ENCODE results near the gene SSX2IP. TPM values are rescaled to one million over a fixed set of nuclear protein-coding genes. Genes with fewer than 3 reads are reported as not detected.
"Not testable (repeated sequence)": the region's sequence is repeated elsewhere in the genome, so short reads cannot be mapped to it uniquely, and the experiment has no call there.

SSX2IP gene
- total RNA-seq, 1 donor from 2014 or later: 11.9 TPM

DNA sequence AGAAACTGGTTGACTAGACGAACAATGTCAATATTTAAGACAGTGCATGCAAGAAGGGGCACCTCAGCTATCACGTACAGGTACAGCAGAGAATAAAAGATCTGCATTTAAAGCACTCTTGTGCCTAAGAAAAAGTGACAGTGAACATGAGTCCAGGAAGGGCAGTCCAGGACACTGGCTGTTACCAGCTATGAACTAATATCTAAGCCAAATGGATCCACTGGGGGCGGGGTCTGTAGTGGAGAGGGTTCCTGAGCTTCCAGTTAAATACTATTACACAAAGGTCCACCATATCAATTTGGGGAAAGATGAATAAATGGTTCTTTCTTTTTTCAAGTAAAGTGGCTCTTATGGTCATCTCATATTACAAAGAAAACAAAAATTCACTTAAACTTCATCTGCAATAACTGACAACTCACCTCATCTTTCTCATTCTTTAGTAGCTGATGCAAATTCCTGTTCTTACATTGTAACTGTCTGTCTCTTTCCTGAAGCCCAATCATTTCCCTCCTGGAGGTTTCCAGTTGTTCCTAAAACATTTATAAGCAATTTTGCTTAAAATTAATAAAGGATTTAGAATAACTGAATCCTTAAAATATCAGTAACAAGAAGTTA is 24.5 kb downstream of the SSX2IP start:
- Histone ChIP-seq H3K27ac (replicated peaks) (no peak overlapping the region), H3K9me3 (replicated peaks) (no peaks in the 10 kb centered on the region), H3K4me3 (no peak overlapping the region), H3K27me3 (ENCODE audit: low read depth) (no peaks in the 10 kb centered on the region), H3K36me3 (peaks cover 4% of the 10 kb centered on the region), H3K4me1 (no peaks in the 10 kb centered on the region)
- intact Hi-C loops (cut with micrococcal nuclease): no loop called here
- no peak for DNase-seq
- TF ChIP-seq, protein P1, sequence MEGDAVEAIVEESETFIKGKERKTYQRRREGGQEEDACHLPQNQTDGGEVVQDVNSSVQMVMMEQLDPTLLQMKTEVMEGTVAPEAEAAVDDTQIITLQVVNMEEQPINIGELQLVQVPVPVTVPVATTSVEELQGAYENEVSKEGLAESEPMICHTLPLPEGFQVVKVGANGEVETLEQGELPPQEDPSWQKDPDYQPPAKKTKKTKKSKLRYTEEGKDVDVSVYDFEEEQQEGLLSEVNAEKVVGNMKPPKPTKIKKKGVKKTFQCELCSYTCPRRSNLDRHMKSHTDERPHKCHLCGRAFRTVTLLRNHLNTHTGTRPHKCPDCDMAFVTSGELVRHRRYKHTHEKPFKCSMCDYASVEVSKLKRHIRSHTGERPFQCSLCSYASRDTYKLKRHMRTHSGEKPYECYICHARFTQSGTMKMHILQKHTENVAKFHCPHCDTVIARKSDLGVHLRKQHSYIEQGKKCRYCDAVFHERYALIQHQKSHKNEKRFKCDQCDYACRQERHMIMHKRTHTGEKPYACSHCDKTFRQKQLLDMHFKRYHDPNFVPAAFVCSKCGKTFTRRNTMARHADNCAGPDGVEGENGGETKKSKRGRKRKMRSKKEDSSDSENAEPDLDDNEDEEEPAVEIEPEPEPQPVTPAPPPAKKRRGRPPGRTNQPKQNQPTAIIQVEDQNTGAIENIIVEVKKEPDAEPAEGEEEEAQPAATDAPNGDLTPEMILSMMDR (IDR thresholded peaks at IDR 0.05; ENCODE audit: borderline replicate concordance): no peak

DNA sequence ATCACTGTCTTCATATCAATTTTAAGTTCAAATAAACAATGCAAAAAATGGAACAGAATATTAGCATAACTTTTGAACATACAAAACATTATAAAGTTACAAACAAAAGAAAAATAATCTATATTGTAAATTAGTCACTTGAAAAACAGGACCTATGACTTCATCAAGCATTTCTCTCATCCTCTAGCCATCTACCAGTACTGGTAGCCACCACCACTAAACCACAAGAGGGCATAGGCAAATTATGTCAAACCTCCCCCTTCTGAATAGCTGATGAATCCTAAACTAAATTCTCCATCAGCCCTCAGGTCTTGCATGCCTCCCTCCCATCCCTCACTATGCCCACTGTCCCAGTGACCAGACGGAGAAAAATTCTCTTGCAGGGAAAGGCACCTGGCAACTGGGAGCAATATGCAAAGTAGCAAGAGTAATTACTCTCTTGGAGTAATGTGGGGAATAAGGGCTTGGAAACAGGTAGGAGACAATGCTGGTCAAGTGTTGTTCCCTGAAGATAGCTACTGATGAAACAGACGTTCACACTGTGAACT is 37.1 kb downstream of the SSX2IP start:
- no peaks in the 10 kb centered on the region for H3K9me3 ChIP-seq (replicated peaks)
- H3K36me3 ChIP-seq: peaks cover 30% of the 10 kb centered on the region
- TF ChIP-seq, protein P1 (IDR thresholded peaks at IDR 0.05; ENCODE audit: borderline replicate concordance): no peak
- no peak overlapping the region for H3K27ac ChIP-seq (replicated peaks)
- no peak for DNase-seq
- no peaks in the 10 kb centered on the region for H3K27me3 ChIP-seq (ENCODE audit: low read depth)
- no peak overlapping the region for H3K4me3 ChIP-seq
- intact Hi-C loops (cut with micrococcal nuclease): no loop called here
- H3K4me1 ChIP-seq: no peaks in the 10 kb centered on the region

DNA sequence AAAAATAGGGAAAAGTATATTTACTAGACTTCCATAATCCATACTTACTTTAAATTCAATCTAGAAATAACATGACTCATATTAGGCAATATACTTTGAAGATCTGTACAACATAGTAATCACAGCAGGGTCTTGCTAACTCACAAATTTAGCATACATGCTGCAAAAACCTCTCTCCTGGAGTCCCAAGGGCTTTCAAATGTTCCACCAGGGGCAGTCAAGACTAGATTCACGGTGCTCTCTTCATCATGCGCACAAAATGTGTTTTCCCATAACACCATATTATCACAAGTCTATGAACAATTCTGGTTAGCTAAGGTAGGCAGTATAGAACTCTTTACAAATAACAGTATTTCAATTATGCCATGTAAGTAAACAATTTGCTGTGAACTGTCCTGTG is 45.8 kb downstream of the SSX2IP start:
- peaks cover 6% of the 10 kb centered on the region for H3K36me3 ChIP-seq
- no peaks in the 10 kb centered on the region for H3K27me3 ChIP-seq (ENCODE audit: low read depth)
- no peak overlapping the region for H3K27ac ChIP-seq (replicated peaks)
- intact Hi-C loops (cut with micrococcal nuclease): no loop called here
- DNase-seq: no peak
- H3K9me3 ChIP-seq (replicated peaks): no peaks in the 10 kb centered on the region
- TF ChIP-seq, protein P1 (IDR thresholded peaks at IDR 0.05; ENCODE audit: borderline replicate concordance): no peak
- peaks cover 14% of the 10 kb centered on the region for H3K4me1 ChIP-seq
- no peak overlapping the region for H3K4me3 ChIP-seq

DNA sequence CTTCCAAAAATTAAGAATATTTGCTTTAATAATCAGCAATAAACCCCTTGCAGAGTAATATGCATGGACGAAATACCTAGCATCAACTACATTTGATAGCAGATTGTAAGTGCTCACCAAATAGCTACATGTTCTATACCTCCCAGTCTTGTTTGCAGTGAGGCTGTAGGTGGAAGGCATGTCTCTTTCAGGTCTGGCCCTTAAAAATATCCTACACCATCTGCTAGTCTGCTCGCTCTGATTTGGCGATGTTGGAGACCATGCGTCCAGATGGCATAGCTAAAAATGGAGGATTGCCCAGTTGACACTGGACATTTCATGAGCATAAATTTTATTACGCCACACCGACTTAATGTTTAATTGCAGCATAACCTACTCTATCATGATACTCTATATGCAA is 47.1 kb downstream of the SSX2IP start:
- DNase-seq: no peak
- H3K36me3 ChIP-seq: peaks cover 6% of the 10 kb centered on the region
- H3K27ac ChIP-seq (replicated peaks): no peak overlapping the region
- no peak overlapping the region for H3K4me3 ChIP-seq
- H3K4me1 ChIP-seq: peaks cover 14% of the 10 kb centered on the region
- no peaks in the 10 kb centered on the region for H3K27me3 ChIP-seq (ENCODE audit: low read depth)
- intact Hi-C loops (cut with micrococcal nuclease): no loop called here
- no peaks in the 10 kb centered on the region for H3K9me3 ChIP-seq (replicated peaks)
- TF ChIP-seq, protein P1 (IDR thresholded peaks at IDR 0.05; ENCODE audit: borderline replicate concordance): no peak

DNA sequence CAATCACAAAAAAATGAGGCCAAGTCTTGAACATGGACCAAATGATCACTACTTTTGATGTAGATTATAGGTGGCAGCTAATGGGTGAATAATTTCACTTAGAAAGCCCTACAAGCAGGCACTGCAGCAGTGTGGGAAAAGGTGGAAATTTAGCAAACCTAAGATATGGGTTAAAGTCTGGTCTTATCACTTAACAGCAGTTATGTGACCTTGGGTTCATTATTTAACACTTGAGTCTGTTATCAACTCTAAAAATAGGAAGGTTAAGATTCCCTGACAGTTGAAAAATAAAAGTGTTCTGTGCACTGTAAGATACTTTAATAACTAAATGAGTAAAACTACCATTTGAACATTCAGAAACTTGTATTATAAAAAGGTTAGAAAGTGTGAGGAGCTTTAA is 47.5 kb downstream of the SSX2IP start:
- intact Hi-C loops (cut with micrococcal nuclease): no loop called here
- TF ChIP-seq, protein P1 (IDR thresholded peaks at IDR 0.05; ENCODE audit: borderline replicate concordance): no peak
- H3K27me3 ChIP-seq (ENCODE audit: low read depth): no peaks in the 10 kb centered on the region

DNA sequence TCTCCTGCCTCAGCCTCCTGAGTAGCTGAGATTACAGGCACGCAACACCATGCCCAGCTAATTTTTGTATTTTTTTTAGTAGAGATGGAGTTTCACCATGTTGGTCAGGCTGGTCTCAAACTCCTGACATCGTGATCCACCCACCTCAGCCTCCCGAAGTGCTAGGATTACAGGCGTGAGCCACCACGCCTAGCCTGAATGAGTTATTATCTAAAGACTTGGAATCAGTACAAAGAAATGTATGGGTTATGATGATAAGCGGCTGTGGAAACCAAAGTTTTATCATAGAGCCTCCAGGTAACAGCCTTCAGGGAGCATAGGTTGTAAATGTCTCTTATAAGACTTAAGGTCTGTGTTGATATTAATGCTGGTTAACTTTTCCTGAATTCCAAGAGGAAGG is 50.5 kb downstream of the SSX2IP start:
- H3K4me1 ChIP-seq: peaks cover 14% of the 10 kb centered on the region
- not testable (repeated sequence) for H3K36me3 ChIP-seq; H3K9me3 ChIP-seq (replicated peaks); H3K4me3 ChIP-seq; H3K27ac ChIP-seq (replicated peaks); H3K27me3 ChIP-seq (ENCODE audit: low read depth); DNase-seq
- intact Hi-C loops (cut with micrococcal nuclease): loop anchor here (10.0 kb wide), 1 partner anchor 115 kb away; no protein-coding TSS in a partner anchor

More for the DNA sequence above, 47.5 kb downstream of the SSX2IP start:
- H3K9me3 ChIP-seq (replicated peaks): no peaks in the 10 kb centered on the region
- no peak overlapping the region for H3K27ac ChIP-seq (replicated peaks)
- no peak for DNase-seq
- H3K4me3 ChIP-seq: no peak overlapping the region
- H3K36me3 ChIP-seq: peaks cover 6% of the 10 kb centered on the region
- H3K4me1 ChIP-seq: peaks cover 14% of the 10 kb centered on the region

All from left ventricle myocardium inferior (tissue), 1 donor.